HCT116 (cell line): Measurements from ENCODE around the gene CHL1. TPM values are rescaled to one million over a fixed set of nuclear protein-coding genes. Genes with fewer than 3 reads are reported as not detected.

ENCODE experiments used
- ATAC-seq: fragments of 200-7000 bp; cut with Tn5 transposase; 2 replicates; pipeline ENCODE4 v1.9.1; 2020; ENCODE audit warnings: mild to moderate bottlenecking, moderate library complexity
- BruUV-seq: library from RNA; stranded (reverse); fragments of 400-500 nt; replicated peaks from 2 replicates; lab custom pipeline; 2021; lab: Mats Ljungman, UMichigan
- CTCF ChIA-PET: fragments of 300-600 bp; sonication (Branson Sonifier 250); formaldehyde crosslinking; loops from one replicate; lab custom pipeline; 2021; ENCODE audit warnings: antibody characterized with exemption; lab: Charles Lee
- POLR2A ChIA-PET: fragments of 300-600, 350-600 bp; sonication (Branson Sonifier 250); formaldehyde crosslinking; loops from one replicate; lab custom pipeline; 2021; ENCODE audit warnings: antibody characterized with exemption; lab: Charles Lee
- RAD21 ChIA-PET, 2 experiments: fragments of 300-600 bp; sonication (Branson Sonifier 250); formaldehyde crosslinking; loops; one replicate each; lab custom pipeline; 2023; ENCODE audit warnings: low total read pairs in 2 of 2; ENCODE audit not compliant: uncharacterized antibody in 2 of 2, unreplicated experiment in 2 of 2, low non-redundant PET in 1 of 2; lab: Charles Lee
- DNase-seq: peaks from one replicate; pipeline ENCODE4 v3.0.0-alpha.2; 2010; ENCODE audit warnings: low read depth, low spot score
- H2AFZ ChIP-seq: fragments of 200-600 bp; shearing (Covaris generic), sonication (generic); 2 replicates; pipeline ENCODE4 v1.6.1; 2017; ENCODE audit warnings: low read depth, mixed run types, mixed read lengths, antibody characterized with exemption, low read length; ENCODE audit not compliant: poor library complexity, severe bottlenecking
- H3K27ac ChIP-seq: 2 replicates; pipeline ENCODE4 v1.5.1; 2012; ENCODE audit warnings: low read depth, low read length
- H3K27me3 ChIP-seq: fragments of 200-600 bp; sonication (generic); 2 replicates; pipeline ENCODE4 v1.6.1; 2016; ENCODE audit warnings: mixed run types, low read length, mixed read lengths; ENCODE audit not compliant: insufficient read depth
- H3K36me3 ChIP-seq, 2 experiments: fragments of 200-500 bp in 1 of 2; fragments of 200-600 bp in 1 of 2; sonication (Bioruptor generic) in 1 of 2; sonication (generic) in 1 of 2; 2 replicates each; pipeline versions ENCODE4 v1.5.1 to v1.6.1; 2014 to 2016; ENCODE audit warnings: low read length in 2 of 2, inconsistent platforms in 1 of 2, mixed read lengths in 1 of 2, mixed run types in 1 of 2; ENCODE audit not compliant: insufficient read depth in 2 of 2, control insufficient read depth in 1 of 2
- H3K4me1 ChIP-seq, 2 experiments: fragments of 200-600 bp in 1 of 2; sonication (generic) in 1 of 2; 2 replicates each; pipeline versions ENCODE4 v1.5.1 to v1.6.1; 2012 to 2017; ENCODE audit warnings: low read length in 2 of 2, inconsistent platforms in 1 of 2, mild to moderate bottlenecking in 1 of 2, mixed read lengths in 1 of 2, mixed run types in 1 of 2, moderate library complexity in 1 of 2; ENCODE audit not compliant: insufficient read depth in 2 of 2, control insufficient read depth in 1 of 2
- H3K4me2 ChIP-seq: fragments of 200-600 bp; sonication (generic); 2 replicates; pipeline ENCODE4 v1.6.1; 2017; ENCODE audit warnings: mixed run types, low read length, mixed read lengths
- H3K4me3 ChIP-seq, 2 experiments: fragments of 200-600 bp in 1 of 2; sonication (generic) in 1 of 2; replicated peaks in 1 of 2; 2 replicates each; pipeline ENCODE4 v1.5.1; 2011 to 2016; ENCODE audit warnings: low read length in 2 of 2, control low read depth in 1 of 2, low read depth in 1 of 2, mild to moderate bottlenecking in 1 of 2, mixed read lengths in 1 of 2, mixed run types in 1 of 2
- H3K79me2 ChIP-seq: fragments of 200-600 bp; sonication (generic); 2 replicates; pipeline ENCODE4 v1.6.1; 2017; ENCODE audit warnings: mild to moderate bottlenecking, mixed run types, low read length, moderate library complexity, mixed read lengths; ENCODE audit not compliant: insufficient read depth
- H3K9ac ChIP-seq: fragments of 200-600 bp; sonication (generic); 2 replicates; pipeline ENCODE4 v1.6.1; 2016; ENCODE audit warnings: low read length, mixed read lengths
- H3K9me2 ChIP-seq: fragments of 200-600 bp; sonication (generic), shearing (Covaris generic); 2 replicates; pipeline ENCODE4 v1.6.1; 2017; ENCODE audit warnings: mixed run types, mild to moderate bottlenecking, moderate library complexity; ENCODE audit not compliant: insufficient read depth
- H3K9me3 ChIP-seq, 2 experiments: fragments of 200-500 bp in 1 of 2; fragments of 200-600 bp in 1 of 2; sonication (Bioruptor generic) in 1 of 2; sonication (generic) in 1 of 2; 2 replicates each; pipeline ENCODE4 v1.6.1; 2014 to 2017; ENCODE audit warnings: low read length in 2 of 2, mixed read lengths in 2 of 2, inconsistent platforms in 1 of 2, low read depth in 1 of 2, mild to moderate bottlenecking in 1 of 2, mixed run types in 1 of 2, moderate library complexity in 1 of 2; ENCODE audit not compliant: control insufficient read depth in 1 of 2, insufficient read depth in 1 of 2
- H4K20me1 ChIP-seq: fragments of 200-600 bp; sonication (generic), shearing (Covaris generic); 2 replicates; pipeline ENCODE4 v1.6.1; 2017; ENCODE audit warnings: mixed run types, mild to moderate bottlenecking, moderate library complexity; ENCODE audit not compliant: insufficient read depth
- ATF3 ChIP-seq: IDR thresholded peaks from 2 replicates; pipeline ENCODE4 v1.6.1; 2012
- CBX3 ChIP-seq: IDR thresholded peaks from 2 replicates; pipeline ENCODE4 v1.6.1; 2012; ENCODE audit warnings: low read depth
- EGR1 ChIP-seq: IDR thresholded peaks from 2 replicates; pipeline ENCODE4 v1.6.1; 2012; ENCODE audit warnings: low read depth
- FOSL1 ChIP-seq: IDR thresholded peaks from 2 replicates; pipeline ENCODE4 v1.6.1; 2012; ENCODE audit warnings: low read depth
- JUND ChIP-seq: IDR thresholded peaks from 2 replicates; pipeline ENCODE4 v1.6.1; 2012
- POLR2A ChIP-seq: IDR thresholded peaks from 2 replicates; pipeline ENCODE4 v1.7.0; 2011; ENCODE audit warnings: borderline replicate concordance; ENCODE audit not compliant: insufficient read depth, insufficient read length; ENCODE audit errors: extremely low read depth
- POLR2AphosphoS5 ChIP-seq: IDR thresholded peaks from 2 replicates; pipeline ENCODE4 v1.6.1; 2011; ENCODE audit warnings: mild to moderate bottlenecking, low read depth, low read length, moderate library complexity
- RAD21 ChIP-seq: IDR thresholded peaks from 2 replicates; pipeline ENCODE4 v1.6.1; 2012; ENCODE audit warnings: low read depth, mild to moderate bottlenecking
- SIN3A ChIP-seq: IDR thresholded peaks from 2 replicates; pipeline ENCODE4 v1.6.1; 2012; ENCODE audit warnings: low read depth
- SP1 ChIP-seq: IDR thresholded peaks from 2 replicates; pipeline ENCODE4 v1.6.1; 2012; ENCODE audit warnings: low read depth
- TCF7L2 ChIP-seq: IDR thresholded peaks from 2 replicates; pipeline ENCODE4 v1.7.0; 2011; ENCODE audit warnings: borderline replicate concordance, inconsistent platforms; ENCODE audit not compliant: insufficient read depth, insufficient read length; ENCODE audit errors: extremely low read depth
- ZFX ChIP-seq: fragments of 450-650 bp; IDR thresholded peaks from 2 replicates; pipeline ENCODE4 v1.6.1; 2017
- ZNF274 ChIP-seq: fragments of 200-500 bp; sonication (Bioruptor generic); IDR thresholded peaks from 2 replicates; pipeline ENCODE4 v1.6.1; 2014; ENCODE audit warnings: mild to moderate bottlenecking, low read depth, low read length, inconsistent platforms
- intact Hi-C: fragments of 100-400 bp; cut with micrococcal nuclease; formaldehyde crosslinking; loops from 2 replicates; pipeline ENCODE4 v1.10.0; 2022
- total RNA-seq: library from RNA; stranded (reverse); gene quantifications from one replicate; pipeline ENCODE4 v1.2.1, GENCODE V29; 2021; ENCODE audit not compliant: unreplicated experiment
- TF ChIP-seq, protein P1 (sequence below), 3 experiments: fragments of 200-600 bp in 1 of 3; sonication (generic) in 1 of 3; IDR thresholded peaks in 2 of 3; conservative IDR thresholded peaks in 1 of 3; 2 replicates each; pipeline ENCODE4 v1.5.1; 2012 to 2017; ENCODE audit warnings: low read depth in 2 of 3, low read length in 2 of 3, antibody characterized with exemption in 1 of 3, borderline replicate concordance in 1 of 3, control low read depth in 1 of 3, mild to moderate bottlenecking in 1 of 3, mixed read lengths in 1 of 3, mixed run types in 1 of 3, moderate library complexity in 1 of 3; ENCODE audit not compliant: insufficient read depth in 1 of 3

The CHL1 gene
- total RNA-seq, 1 experiment from 2014 or later = not detected

DNA sequence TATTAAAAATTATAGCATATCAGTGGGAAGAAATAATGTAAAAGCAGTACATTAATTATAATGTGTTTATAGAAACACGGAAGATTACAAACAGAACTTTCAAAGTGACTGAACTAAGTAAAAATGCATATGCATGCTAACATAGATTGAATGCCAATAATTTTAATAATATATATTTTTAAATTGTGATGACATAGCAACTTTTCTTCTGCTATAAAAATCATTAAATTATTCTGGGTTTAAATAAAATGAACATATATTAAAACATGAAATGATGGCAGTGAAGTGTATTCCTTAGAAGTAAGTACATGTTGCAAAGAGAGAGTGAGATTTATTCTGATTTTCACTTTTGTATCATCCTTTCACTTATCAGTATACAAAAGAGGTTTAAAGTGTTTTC, 128.9 kb downstream of the CHL1 start:
- ChIA-PET RAD21 (no interaction called here), CTCF (no interaction called here), POLR2A (no interaction called here)
- Histone ChIP-seq H3K36me3 (no peaks in the 10 kb centered on the region), H4K20me1 (no peaks in the 10 kb centered on the region), H3K4me3 (no peak overlapping the region), H2AFZ (no peak overlapping the region), H3K9ac (no peak overlapping the region), H3K9me2 (no peaks in the 10 kb centered on the region), H3K9me3 (peaks cover 3% of the 10 kb centered on the region in 2 experiments; a peak in 3 of 4 replicates), H3K27me3 (no peaks in the 10 kb centered on the region), H3K79me2 (no peaks in the 10 kb centered on the region), H3K27ac (no peak overlapping the region), H3K4me1 (no peaks in the 10 kb centered on the region), H3K4me2 (no peak overlapping the region)
- intact Hi-C loops = no loop called here
- DNase-seq = no peak
- no peak for ATAC-seq
- BruUV-seq = no TSS peak
- TF ChIP-seq CBX3 (no peak), RAD21 (no peak), SIN3A (no peak), TCF7L2 (no peak), JUND (no peak), EGR1 (no peak), ZFX (no peak), FOSL1 (no peak), SP1 (no peak), ZNF274 (no peak)

- no peak for DNase-seq
- CTCF ChIA-PET = no interaction called here
Measured at GRCh38 chr3:330494-331115, 134.0 kb downstream of the CHL1 start.

More at GRCh38 chr3:330494-331115, 134.0 kb downstream of the CHL1 start:
- H3K4me3 ChIP-seq = no peak overlapping the region
- H3K9ac ChIP-seq = no peak overlapping the region
- no peaks in the 10 kb centered on the region for H4K20me1 ChIP-seq
- POLR2A ChIA-PET = no interaction called here
- H3K79me2 ChIP-seq = no peaks in the 10 kb centered on the region
- H3K4me2 ChIP-seq = no peak overlapping the region
- H3K4me1 ChIP-seq = no peaks in the 10 kb centered on the region
- no peaks in the 10 kb centered on the region for H3K9me2 ChIP-seq
- intact Hi-C loops = no loop called here
- peaks cover 3 to 9% of the 10 kb centered on the region in 2 experiments; a peak in 3 of 4 replicates for H3K9me3 ChIP-seq
- ATAC-seq = no peak
- RAD21 ChIA-PET = no interaction called here
- no TSS peak for BruUV-seq
- no peak overlapping the region for H2AFZ ChIP-seq
- no peak overlapping the region for H3K27ac ChIP-seq
- no peaks in the 10 kb centered on the region for H3K27me3 ChIP-seq
- H3K36me3 ChIP-seq = no peaks in the 10 kb centered on the region
- TF ChIP-seq ATF3 (no peak), POLR2A (no peak), POLR2AphosphoS5 (no peak), ZNF274 (no peak)
- TF ChIP-seq, protein P1, sequence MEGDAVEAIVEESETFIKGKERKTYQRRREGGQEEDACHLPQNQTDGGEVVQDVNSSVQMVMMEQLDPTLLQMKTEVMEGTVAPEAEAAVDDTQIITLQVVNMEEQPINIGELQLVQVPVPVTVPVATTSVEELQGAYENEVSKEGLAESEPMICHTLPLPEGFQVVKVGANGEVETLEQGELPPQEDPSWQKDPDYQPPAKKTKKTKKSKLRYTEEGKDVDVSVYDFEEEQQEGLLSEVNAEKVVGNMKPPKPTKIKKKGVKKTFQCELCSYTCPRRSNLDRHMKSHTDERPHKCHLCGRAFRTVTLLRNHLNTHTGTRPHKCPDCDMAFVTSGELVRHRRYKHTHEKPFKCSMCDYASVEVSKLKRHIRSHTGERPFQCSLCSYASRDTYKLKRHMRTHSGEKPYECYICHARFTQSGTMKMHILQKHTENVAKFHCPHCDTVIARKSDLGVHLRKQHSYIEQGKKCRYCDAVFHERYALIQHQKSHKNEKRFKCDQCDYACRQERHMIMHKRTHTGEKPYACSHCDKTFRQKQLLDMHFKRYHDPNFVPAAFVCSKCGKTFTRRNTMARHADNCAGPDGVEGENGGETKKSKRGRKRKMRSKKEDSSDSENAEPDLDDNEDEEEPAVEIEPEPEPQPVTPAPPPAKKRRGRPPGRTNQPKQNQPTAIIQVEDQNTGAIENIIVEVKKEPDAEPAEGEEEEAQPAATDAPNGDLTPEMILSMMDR (IDR thresholded peaks at IDR 0.05 in 2 of 3, conservative IDR thresholded peaks at IDR 0.05 in 1 of 3; ENCODE audit: borderline replicate concordance in 1 of 3, insufficient read depth in 1 of 3, low read depth in 2 of 3, low read length in 2 of 3) = no peak
